ENCODE data around the gene DAPK1. TPM values are rescaled to one million over a fixed set of nuclear protein-coding genes. Genes with fewer than 3 reads are reported as not detected.

Gene DAPK1
- total RNA-seq, 1 donor, result 8.6 TPM

DNA sequence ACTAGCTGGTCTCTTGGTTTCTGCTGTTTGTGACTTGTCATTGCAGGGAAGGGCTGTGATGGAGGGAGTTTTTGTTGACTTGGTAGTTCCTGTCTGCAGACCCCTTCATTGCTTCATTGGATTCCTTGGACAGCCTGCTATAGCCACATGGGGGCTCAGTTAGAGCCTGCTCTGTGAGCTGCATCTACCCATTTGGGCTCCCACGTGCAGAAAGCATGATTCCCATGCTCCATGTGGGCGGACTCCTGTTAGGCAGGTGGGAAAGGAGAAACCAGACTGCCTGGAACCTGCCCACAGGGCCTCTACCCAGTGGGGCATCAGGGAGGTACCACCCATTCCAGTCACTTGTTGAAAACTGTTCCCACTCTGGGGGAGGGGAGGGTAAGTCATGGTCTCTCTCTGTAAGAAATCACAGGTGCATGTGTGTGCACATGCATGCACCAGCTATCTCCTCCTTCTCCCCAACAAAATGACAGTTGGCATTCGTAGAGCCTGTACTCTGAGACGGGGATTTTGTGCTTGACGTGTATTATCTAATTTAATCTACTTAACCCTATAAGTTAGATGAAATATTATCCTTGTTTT lies 61.0 kb downstream of the DAPK1 start:
- DNase-seq (ENCODE audit: low read depth), result no peak
- TF ChIP-seq, protein P1, sequence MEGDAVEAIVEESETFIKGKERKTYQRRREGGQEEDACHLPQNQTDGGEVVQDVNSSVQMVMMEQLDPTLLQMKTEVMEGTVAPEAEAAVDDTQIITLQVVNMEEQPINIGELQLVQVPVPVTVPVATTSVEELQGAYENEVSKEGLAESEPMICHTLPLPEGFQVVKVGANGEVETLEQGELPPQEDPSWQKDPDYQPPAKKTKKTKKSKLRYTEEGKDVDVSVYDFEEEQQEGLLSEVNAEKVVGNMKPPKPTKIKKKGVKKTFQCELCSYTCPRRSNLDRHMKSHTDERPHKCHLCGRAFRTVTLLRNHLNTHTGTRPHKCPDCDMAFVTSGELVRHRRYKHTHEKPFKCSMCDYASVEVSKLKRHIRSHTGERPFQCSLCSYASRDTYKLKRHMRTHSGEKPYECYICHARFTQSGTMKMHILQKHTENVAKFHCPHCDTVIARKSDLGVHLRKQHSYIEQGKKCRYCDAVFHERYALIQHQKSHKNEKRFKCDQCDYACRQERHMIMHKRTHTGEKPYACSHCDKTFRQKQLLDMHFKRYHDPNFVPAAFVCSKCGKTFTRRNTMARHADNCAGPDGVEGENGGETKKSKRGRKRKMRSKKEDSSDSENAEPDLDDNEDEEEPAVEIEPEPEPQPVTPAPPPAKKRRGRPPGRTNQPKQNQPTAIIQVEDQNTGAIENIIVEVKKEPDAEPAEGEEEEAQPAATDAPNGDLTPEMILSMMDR (IDR thresholded peaks at IDR 0.05; ENCODE audit: insufficient read depth, low read depth, low read length), result no peak
- H3K4me3 ChIP-seq (ENCODE audit: low read depth, low read length), result no peak overlapping the region

- H3K4me3 ChIP-seq (ENCODE audit: low read depth, low read length), result no peak overlapping the region
- DNase-seq (ENCODE audit: low read depth), result no peak
- TF ChIP-seq, protein P1 (IDR thresholded peaks at IDR 0.05; ENCODE audit: insufficient read depth, low read depth, low read length), result no peak
Measured at GRCh38 chr9:87562062-87562461, 64.4 kb downstream of the DAPK1 start.

GRCh38 chr9:87562530-87563170 lies 65.0 kb downstream of the DAPK1 start:
- no peak for DNase-seq (ENCODE audit: low read depth)
- TF ChIP-seq, protein P1 (IDR thresholded peaks at IDR 0.05; ENCODE audit: insufficient read depth, low read depth, low read length), result no peak
- H3K4me3 ChIP-seq (ENCODE audit: low read depth, low read length), result no peak overlapping the region

DNA sequence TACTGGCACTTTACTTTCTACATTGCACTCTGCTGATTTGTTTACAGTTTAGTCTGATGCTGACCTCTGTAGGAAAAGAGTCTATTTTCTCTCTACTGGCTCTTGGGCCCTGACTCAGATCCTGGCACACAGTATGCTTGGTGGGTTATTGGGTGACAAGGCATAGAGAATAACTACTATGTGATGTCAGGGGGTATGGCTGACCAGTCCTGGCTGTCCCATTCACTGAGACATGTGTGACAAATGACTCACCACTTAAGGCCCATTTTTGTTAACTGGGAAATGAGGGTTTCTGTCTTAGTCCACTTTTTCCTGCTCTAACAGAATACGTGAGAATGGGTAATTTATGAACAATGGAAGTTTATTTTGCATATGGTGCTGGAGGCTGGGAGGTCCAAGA lies 66.4 kb downstream of the DAPK1 start:
- H3K4me3 ChIP-seq (ENCODE audit: low read depth, low read length), result no peak overlapping the region
- TF ChIP-seq, protein P1 (IDR thresholded peaks at IDR 0.05; ENCODE audit: insufficient read depth, low read depth, low read length), result no peak
- no peak for DNase-seq (ENCODE audit: low read depth)

DNA sequence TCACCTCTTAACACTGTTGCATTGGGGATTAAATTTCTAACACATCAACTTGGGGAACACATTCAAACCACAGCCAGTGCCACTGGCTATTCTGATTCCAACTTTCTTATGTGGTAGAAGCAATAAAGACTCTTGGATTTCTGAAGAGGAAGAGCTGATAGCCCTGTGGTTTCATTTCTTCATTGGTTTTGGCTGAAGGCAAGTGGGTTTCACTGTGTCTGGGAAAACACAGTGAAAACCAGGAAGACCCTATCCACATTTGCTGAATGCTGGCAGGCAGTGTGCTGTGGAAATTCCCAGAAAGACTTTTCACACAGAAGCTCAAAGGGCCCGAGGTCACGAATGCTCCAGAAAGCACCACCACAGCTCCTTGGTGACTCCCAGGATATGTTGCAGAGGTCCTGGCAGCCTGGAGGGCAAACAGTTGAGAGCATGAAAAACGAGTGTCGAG lies 67.1 kb downstream of the DAPK1 start:
- no peak for DNase-seq (ENCODE audit: low read depth)
- no peak overlapping the region for H3K4me3 ChIP-seq (ENCODE audit: low read depth, low read length)
- TF ChIP-seq, protein P1 (IDR thresholded peaks at IDR 0.05; ENCODE audit: insufficient read depth, low read depth, low read length), result no peak

- TF ChIP-seq, protein P1 (IDR thresholded peaks at IDR 0.05; ENCODE audit: insufficient read depth, low read depth, low read length), result no peak
- DNase-seq (ENCODE audit: low read depth), result peak; percentile 36
- no peak overlapping the region for H3K4me3 ChIP-seq (ENCODE audit: low read depth, low read length)
Measured at GRCh38 chr9:87567001-87567400, 69.3 kb downstream of the DAPK1 start.
